HepG2 (cell line): ENCODE results near the gene TFCP2L1.

Experiments
- EP300 ChIP-seq, 3 experiments: sonication (generic) in 1 of 3; formaldehyde crosslinking in 1 of 3; IDR thresholded peaks; 2 replicates each; pipeline versions ENCODE4 v1.5.1 to v1.6.1; 2011 to 2020; ENCODE audit warnings: low read depth in 2 of 3, low read length in 2 of 3, borderline replicate concordance in 1 of 3, improper control_type of control experiment in 1 of 3, mild to moderate bottlenecking in 1 of 3, missing genetic modification reagents in 1 of 3, moderate library complexity in 1 of 3
- FOXC1 ChIP-seq: sonication (generic); formaldehyde crosslinking; IDR thresholded peaks from 2 replicates; pipeline ENCODE4 v1.8.0; 2022; ENCODE audit warnings: mild to moderate bottlenecking, missing genetic modification reagents, borderline replicate concordance
- FOXM1 ChIP-seq: sonication (generic); formaldehyde crosslinking; IDR thresholded peaks from 2 replicates; pipeline ENCODE4 v1.5.0; 2020; ENCODE audit warnings: missing genetic modification reagents
- JUN ChIP-seq: sonication (generic); formaldehyde crosslinking; IDR thresholded peaks from 2 replicates; pipeline ENCODE4 v1.4.0; 2020; ENCODE audit warnings: mild to moderate bottlenecking, missing genetic modification reagents
- POLR2A ChIP-seq, 2 experiments: IDR thresholded peaks; 2 replicates each; pipeline ENCODE4 v1.6.1; 2011; ENCODE audit warnings: low read depth in 2 of 2, low read length in 2 of 2, mild to moderate bottlenecking in 1 of 2, moderate library complexity in 1 of 2; ENCODE audit not compliant: insufficient read depth in 1 of 2
- POLR2G ChIP-seq: fragments of 200-400 bp; formaldehyde crosslinking; IDR thresholded peaks from 2 replicates; pipeline ENCODE4 v1.6.1; 2018; ENCODE audit warnings: mild to moderate bottlenecking, low read depth, low read length, moderate library complexity
- ZBTB33 ChIP-seq: sonication (generic); formaldehyde crosslinking; IDR thresholded peaks from 2 replicates; pipeline ENCODE4 v1.4.0; 2020; ENCODE audit warnings: missing genetic modification reagents
- TF ChIP-seq, protein P1 (sequence below): sonication (generic); formaldehyde crosslinking; IDR thresholded peaks from 2 replicates; pipeline ENCODE4 v1.9.0; 2021; ENCODE audit warnings: missing genetic modification reagents, borderline replicate concordance

- no peak for TF ChIP-seq JUN (CRISPR knock-in tag)
- no peak for TF ChIP-seq POLR2G
- TF ChIP-seq, protein P1, sequence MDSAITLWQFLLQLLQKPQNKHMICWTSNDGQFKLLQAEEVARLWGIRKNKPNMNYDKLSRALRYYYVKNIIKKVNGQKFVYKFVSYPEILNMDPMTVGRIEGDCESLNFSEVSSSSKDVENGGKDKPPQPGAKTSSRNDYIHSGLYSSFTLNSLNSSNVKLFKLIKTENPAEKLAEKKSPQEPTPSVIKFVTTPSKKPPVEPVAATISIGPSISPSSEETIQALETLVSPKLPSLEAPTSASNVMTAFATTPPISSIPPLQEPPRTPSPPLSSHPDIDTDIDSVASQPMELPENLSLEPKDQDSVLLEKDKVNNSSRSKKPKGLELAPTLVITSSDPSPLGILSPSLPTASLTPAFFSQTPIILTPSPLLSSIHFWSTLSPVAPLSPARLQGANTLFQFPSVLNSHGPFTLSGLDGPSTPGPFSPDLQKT = no peak
- no peak for TF ChIP-seq POLR2A (IDR thresholded peaks at IDR 0.05; ENCODE audit: insufficient read depth in 1 of 2, low read depth in 2 of 2, low read length in 2 of 2)
- TF ChIP-seq ZBTB33 = no peak
- TF ChIP-seq EP300 (IDR thresholded peaks at IDR 0.05; ENCODE audit: low read depth in 2 of 2, low read length in 2 of 2) = no peak
- no peak for TF ChIP-seq EP300 (CRISPR knock-in tag; IDR thresholded peaks at IDR 0.05; ENCODE audit: borderline replicate concordance)
- no peak for TF ChIP-seq FOXM1 (CRISPR knock-in tag)
- no peak for TF ChIP-seq FOXC1 (CRISPR knock-in tag)
Measured at GRCh38 chr2:121329786-121330185, 44.8 kb upstream of the TFCP2L1 start.
